Activated CD4-positive, CD25-positive, alpha-beta regulatory T cell treated with anti-CD3 and anti-CD28 coated beads, Interleukin-2, amount 50 U/mL, for 16 hours (primary cell): ENCODE results near the gene MARCHF5.
"Not testable (repeated sequence)": the region's sequence is repeated elsewhere in the genome, so short reads cannot be mapped to it uniquely, and the experiment has no call there.

ENCODE experiments used
- DNase-seq: peaks from one replicate; pipeline ENCODE4 v3.0.0-alpha.2; 2020; ENCODE audit warnings: low read depth, low spot score

The MARCHF5 gene

DNA sequence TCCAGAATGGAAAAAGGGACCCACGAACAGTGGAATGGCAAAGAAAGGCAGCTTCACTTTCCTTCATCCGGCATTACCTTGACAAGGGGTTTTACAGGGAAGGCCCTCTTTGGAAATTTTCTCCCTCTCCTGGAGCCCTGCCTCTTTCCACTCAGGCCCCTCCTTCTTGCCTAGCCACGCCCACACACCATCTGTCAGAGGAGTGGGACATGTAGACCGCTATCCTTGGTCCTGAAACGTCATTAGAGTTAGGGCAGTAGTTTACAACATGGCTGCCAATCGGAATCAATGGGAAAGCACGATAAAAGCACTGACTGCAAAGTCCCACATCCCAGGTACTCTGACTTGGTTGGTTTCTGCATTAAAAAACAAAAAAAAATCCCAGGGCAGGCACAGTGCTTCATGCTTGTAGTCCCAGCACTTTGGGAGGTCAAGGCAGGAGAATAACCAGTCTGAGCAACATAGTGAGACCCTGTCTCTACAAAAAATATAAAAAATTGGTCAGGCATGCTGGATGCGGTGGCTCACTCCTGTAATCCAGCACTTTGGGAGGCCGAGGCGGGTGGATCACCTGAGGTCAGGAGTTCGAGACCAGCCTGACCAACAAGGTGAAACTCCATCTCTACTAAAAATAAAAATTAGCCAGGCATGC lies 96.4 kb downstream of the MARCHF5 start:
- DNase-seq: no peak

DNA sequence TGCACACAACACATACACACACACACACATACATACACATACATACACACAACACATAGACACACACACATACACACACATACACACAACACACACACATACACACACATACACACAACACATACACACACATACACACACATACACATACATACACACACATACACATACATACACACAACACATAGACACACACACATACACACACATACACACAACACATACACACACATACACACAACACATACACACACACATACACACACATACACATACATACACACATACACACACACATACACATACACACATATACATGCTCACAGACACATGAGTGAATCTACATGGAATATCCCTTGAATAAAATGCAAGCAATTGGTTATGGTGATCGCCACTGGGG lies 102.2 kb downstream of the MARCHF5 start:
- not testable (repeated sequence) for DNase-seq

DNA sequence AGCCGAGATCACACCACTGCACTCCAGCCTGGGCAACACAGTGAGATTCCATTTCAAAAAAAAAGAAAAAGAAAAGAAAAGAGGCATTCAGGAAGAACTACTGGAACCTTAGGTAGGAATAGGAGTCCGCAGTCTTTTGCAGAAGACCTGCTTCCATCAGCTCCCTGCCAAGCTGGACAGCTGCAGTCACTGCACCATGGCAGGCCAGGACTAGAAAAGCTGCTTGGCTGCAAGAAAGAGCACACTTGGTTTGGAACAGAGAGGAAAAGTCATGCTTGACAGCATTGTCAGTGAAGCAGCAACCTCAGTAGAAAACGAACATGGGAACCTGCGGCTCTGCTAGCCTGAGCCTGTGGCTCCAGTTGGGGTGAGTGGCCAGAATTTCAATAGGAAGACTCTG lies 104.3 kb downstream of the MARCHF5 start:
- DNase-seq: no peak

DNA sequence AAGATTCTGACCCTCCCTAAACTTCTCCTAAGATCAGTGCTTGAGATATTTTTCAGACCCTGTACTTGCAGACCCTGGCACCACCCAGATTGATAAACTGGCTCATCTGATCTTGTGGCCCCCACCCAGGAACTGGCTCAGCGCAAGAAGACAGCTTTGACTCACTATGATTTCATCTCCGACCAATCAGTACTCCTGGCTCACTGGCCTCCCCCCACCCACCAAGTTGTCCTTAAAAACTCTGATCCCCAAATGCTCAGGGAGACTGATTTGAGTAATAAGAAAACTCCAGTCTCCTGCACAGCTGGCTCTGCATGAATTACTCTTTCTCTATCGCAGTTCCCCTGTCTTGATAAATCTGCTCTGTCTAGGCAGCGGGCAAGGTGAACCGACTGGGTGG lies 111.3 kb downstream of the MARCHF5 start:
- not testable (repeated sequence) for DNase-seq
